GM12892 (cell line): ENCODE measurements around the gene CENPT.

Source experiments
- POLR2A ChIP-seq: IDR thresholded peaks from 2 replicates; pipeline ENCODE4 v1.6.1; 2011; ENCODE audit warnings: low read depth, low read length, control low read depth
- TAF1 ChIP-seq: IDR thresholded peaks from 2 replicates; pipeline ENCODE4 v1.6.1; 2011; ENCODE audit warnings: low read depth, mild to moderate bottlenecking, control low read depth, low read length, borderline replicate concordance

GRCh38 chr16:67843343-67843765 is 4.1 kb downstream of the CENPT start:
- TF ChIP-seq POLR2A = no peak
- no peak for TF ChIP-seq TAF1
